ENCODE results near the gene SLC25A33.

- TF ChIP-seq CTCF (IDR thresholded peaks at IDR 0.05), result no peak
- TF ChIP-seq EZH2phosphoT487 (IDR thresholded peaks at IDR 0.05), result no peak
These were observed 8.9 kb upstream of the SLC25A33 start for GRCh38 chr1:9530320-9530719.

Data from neural progenitor cell (in vitro differentiated cells).